K562 (cell line): Measurements from ENCODE around the gene TARBP1. TPM values are rescaled to one million over a fixed set of nuclear protein-coding genes. Genes with fewer than 3 reads are reported as not detected.

Source experiments
- ESRRA ChIP-seq: fragments of 450-650 bp; IDR thresholded peaks from 2 replicates; pipeline ENCODE4 v1.6.1; 2014; ENCODE audit warnings: low read depth, mild to moderate bottlenecking, moderate library complexity, borderline replicate concordance
- HBP1 ChIP-seq: fragments of 450-650 bp; formaldehyde crosslinking; IDR thresholded peaks from 2 replicates; pipeline ENCODE4 v1.4.0; 2022; ENCODE audit warnings: missing genetic modification characterization
- KDM5B ChIP-seq: fragments of 200-600 bp; sonication (generic); IDR thresholded peaks from 2 replicates; pipeline ENCODE4 v1.6.1; 2012; ENCODE audit warnings: low read depth, mild to moderate bottlenecking, moderate library complexity, low read length, control low read depth, inconsistent platforms; ENCODE audit not compliant: insufficient replicate concordance
- NCOA2 ChIP-seq, 2 experiments: fragments of 450-650 bp; IDR thresholded peaks; 2 replicates each; pipeline ENCODE4 v1.6.1; 2018; ENCODE audit warnings: mild to moderate bottlenecking in 2 of 2, moderate library complexity in 1 of 2; ENCODE audit not compliant: partially characterized antibody in 2 of 2
- RBBP5 ChIP-seq: fragments of 200-600 bp; sonication (generic); IDR thresholded peaks from 2 replicates; pipeline ENCODE4 v1.6.1; 2012; ENCODE audit warnings: borderline replicate concordance, mild to moderate bottlenecking, low read length, control low read depth, inconsistent platforms; ENCODE audit not compliant: insufficient read depth, poor library complexity, severe bottlenecking
- SUPT5H ChIP-seq: fragments of 450-650 bp; IDR thresholded peaks from 2 replicates; pipeline ENCODE4 v1.6.1; 2016
- ZNF316 ChIP-seq: fragments of 450-650 bp; IDR thresholded peaks from 2 replicates; pipeline ENCODE4 v1.6.1; 2016
- polyA plus RNA-seq, 8 experiments: library from polyadenylated mRNA; depleted of rRNA in 4 of 8; stranded (reverse) in 5 of 8; unstranded in 3 of 8; fragments of >200 nt; fragmentation: Nextera tagmentation in 2 of 8; fragmentation: Illumina TruSeq in 1 of 8; extraction: Ambion mirVana in 2 of 8; extraction: Trizol in 1 of 8; gene quantifications; 2 replicates each; pipeline versions ENCODE4 v1.2.1 to v1.2.3, GENCODE V29; 2011 to 2014; ENCODE audit warnings: inconsistent platforms in 1 of 8, missing spikeins in 1 of 8
- total RNA-seq, 7 experiments: library from RNA; depleted of rRNA in 6 of 7; stranded (reverse); fragments of >200 nt in 6 of 7; fragmentation: Illumina TruSeq in 2 of 7; extraction: Trizol in 2 of 7; gene quantifications; 2 replicates each; pipeline versions ENCODE4 v1.2.1 to v1.2.3, GENCODE V29; 2011 to 2021; ENCODE audit warnings: low replicate concordance in 1 of 7
- TF ChIP-seq, protein P1 (sequence below): sonication (generic); formaldehyde crosslinking; IDR thresholded peaks from 2 replicates; pipeline ENCODE4 v1.8.0; 2022; ENCODE audit warnings: mild to moderate bottlenecking, missing genetic modification reagents

Gene TARBP1
- total and polyA plus RNA-seq, 9 of the 15 experiments (the other 6 are each of a cell fraction or from before 2014, with no cell fraction given): 8.8 to 48.0 (median 22.9) TPM

GRCh38 chr1:234486858-234487840 lies 8.2 kb upstream of the TARBP1 start (continued):
- TF ChIP-seq NCOA2 (IDR thresholded peaks at IDR 0.05; ENCODE audit: partially characterized antibody in 2 of 2): no peak
- no peak for TF ChIP-seq RBBP5
- no peak for TF ChIP-seq KDM5B
- TF ChIP-seq HBP1 (CRISPR knock-in tag): no peak
- no peak for TF ChIP-seq ZNF316
- no peak for TF ChIP-seq SUPT5H
- TF ChIP-seq ESRRA: no peak
- TF ChIP-seq, protein P1, sequence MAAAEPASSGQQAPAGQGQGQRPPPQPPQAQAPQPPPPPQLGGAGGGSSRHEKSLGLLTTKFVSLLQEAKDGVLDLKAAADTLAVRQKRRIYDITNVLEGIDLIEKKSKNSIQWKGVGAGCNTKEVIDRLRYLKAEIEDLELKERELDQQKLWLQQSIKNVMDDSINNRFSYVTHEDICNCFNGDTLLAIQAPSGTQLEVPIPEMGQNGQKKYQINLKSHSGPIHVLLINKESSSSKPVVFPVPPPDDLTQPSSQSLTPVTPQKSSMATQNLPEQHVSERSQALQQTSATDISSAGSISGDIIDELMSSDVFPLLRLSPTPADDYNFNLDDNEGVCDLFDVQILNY (CRISPR knock-in tag): no peak
- TF ChIP-seq, all 486 proteins: peak for 26
